EH (cell line): ENCODE results near the gene ZNF792.
"Not testable (repeated sequence)": the region's sequence is repeated elsewhere in the genome, so short reads cannot be mapped to it uniquely, and the experiment has no call there.

Experiments
- DNase-seq: peaks from one replicate; pipeline ENCODE4 v3.0.0-alpha.2; 2015; ENCODE audit warnings: low read depth

The ZNF792 gene

DNA sequence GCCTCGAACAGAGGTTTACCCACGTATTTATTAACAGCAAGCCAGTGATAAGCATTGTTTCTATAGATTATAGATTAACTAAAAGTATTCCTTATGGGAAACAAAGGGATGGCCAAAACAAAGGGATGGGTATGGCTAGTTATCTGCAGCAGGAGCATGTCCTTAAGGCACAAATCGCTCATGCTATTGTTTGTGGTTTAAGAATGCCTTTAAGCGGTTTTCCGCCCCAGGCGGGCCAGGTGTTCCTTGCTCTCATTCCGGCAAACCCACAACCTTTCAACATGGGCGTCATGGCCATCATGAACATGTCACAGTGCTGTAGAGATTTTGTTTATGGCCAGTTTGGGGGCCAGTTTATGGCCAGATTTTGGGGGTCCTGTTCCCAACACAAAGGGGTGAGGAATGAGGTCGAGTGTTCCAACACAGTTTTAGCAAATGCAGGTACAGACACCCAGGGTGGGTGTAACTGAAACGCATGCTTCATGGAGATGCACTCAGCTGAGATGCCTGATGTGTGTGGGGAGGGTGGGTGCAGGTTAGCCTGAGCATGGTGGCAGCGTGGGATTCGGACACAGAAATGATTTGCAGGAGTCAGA is 6.3 kb upstream of the ZNF792 start:
- not testable (repeated sequence) for DNase-seq

DNA sequence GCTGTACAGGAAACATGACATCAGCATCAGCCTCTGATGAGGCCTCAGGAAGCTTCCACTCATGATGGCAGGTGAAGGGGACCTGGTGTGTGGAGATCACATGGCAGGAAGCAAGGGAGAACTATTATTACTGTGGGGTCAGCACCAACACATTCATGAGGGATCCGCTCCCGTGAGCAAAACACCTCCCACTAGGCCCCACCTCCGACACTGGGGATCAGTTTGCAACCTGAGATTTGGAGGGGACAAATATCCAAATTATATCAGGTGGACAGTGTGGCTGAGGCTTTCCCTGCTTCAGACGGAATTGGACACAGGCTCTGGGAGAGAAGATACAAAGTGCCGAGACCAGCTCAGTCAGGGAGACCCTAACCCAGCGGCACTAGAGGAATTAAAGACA is 5.7 kb upstream of the ZNF792 start:
- DNase-seq: no peak

DNA sequence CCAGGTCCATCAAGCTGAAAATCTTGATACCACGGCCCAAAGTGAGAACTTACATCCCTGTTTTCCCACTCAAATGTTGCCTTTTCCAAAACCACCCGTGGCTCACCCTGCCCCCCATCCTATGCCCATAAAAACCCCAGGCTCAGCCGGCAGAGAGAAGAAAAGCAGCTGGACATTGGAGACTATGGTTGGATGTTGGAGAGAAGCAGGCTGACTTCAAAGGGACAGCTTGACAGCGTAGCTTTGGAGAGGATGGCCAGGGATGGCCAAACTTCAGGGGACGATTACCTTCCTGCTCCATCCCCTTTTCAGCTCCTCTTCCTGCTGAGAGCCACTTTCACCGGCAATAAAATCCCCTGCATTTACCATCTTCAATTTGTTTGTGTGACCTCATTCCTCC is 3.5 kb upstream of the ZNF792 start:
- DNase-seq: no peak

DNA sequence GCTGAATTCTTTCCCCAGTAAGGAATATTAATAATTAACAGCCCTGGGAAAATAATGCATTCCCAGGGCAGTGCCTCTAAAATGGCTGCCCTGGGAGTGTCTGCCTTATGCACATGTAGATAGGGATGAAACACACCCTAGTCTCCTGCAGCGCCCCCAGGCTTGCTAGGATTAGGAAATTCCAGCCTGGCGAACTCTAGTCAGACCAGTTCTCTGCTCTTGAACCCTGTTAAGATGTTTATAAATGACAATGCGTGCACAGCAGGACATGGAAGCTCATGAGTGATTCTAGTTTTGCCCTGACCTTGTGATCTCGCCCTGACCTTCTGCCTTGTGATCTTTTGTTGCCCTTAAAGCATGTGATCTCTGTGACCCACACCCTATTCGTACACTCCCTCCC is 1.5 kb upstream of the ZNF792 start:
- DNase-seq: not testable (repeated sequence)

DNA sequence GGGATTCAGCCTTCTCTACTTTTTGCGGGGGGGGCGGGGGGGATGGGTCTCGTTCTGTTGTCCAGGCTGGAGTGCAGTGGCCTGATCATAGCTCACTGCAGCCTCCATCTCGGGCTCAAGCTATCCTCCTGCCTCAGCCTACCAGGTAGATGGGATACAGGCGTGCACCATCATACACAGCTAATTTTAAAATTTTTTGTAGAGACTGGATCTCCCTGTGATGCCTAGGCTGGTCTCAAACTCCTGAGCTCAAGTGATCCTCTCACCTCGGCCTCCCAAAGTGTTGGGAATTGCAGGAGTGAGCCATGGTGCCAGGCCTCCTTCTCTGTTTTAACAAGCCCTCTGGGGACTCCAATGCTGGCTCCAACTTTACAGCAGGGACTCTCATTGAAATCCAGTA is 569 bp upstream of the ZNF792 start:
- DNase-seq: no peak

DNA sequence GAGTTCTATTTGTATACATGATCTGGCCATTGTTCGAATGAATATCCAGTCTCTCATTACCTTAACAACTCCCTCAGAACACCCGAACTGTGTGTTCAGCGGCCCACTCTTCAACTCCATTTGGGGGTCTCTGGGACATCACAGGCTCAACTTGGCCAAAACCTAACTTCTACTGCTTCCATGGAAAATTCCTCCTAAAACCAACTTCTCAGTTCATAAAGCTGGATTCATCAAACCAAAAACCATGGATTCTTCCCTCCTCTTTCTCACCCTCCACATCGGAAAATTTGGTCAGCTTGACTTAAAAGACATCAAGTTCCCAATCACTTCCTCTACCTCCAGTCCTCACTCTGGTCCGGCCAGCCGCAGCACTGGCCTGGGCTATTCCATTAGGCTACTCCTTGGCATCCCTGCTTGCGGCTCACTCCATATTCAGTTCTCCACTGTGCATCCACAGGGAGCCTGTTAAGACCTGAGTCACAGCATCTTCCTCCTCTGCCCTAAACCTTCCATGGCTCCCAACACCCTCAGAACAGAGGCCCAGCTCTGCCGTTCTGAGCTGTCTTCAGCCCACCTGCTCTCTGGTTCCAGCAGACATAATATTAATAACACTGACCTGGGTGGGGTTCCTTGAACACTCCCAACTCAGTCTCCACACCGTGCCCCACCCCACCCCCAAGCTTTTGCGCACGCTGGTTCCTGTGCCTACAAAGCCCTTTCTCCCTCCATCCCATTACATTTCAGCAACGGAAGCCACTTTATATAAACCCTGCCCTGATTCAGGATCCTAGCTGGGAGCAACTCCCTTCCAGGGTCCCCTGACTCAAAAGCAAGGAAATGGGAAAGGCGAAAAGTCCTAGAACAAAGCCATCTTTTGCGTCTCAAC is 1.1 kb downstream of the ZNF792 start:
- no peak for DNase-seq

DNA sequence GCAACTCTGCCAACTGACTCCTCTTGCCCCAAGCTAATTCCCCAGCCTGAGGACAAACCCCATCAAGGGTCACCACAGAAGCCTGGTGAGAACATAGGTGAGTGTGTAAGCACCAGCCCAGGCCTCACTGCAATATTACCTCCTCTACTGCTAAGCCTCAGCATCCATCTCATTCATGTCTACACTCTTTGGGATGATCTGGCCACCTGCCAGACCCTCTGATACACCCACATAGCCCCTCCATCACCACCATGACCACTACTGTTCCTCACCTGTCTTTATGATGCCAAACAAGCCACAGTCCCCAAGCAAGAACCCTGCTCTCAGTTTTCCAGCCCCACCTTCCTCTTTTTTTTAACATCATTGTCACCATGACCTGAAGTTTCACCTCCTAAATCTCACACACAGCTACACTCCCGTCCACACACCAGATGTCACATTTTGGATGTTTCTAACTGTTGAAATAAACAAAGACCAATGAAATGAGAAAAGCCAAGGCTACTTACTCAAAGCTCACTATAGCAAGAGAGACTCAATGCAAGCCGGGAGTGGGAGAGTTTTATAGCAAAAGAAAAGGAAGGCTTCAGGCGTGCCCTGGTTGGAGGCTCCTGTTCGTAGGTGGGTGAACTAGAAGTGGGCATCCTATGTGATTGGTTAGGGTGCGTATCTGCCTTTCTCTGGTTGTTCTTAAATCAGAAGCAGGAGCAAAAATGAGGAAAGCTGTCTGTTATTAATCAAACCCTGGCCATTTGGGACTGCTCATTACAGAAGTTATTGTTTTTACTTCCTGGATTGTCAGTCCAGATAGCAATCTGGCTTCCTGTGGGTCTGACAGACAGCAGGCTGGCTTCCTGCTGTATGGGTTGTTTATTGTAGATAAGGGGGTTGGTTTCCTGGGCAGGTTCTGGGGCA is 2.0 kb downstream of the ZNF792 start:
- DNase-seq: peak; percentile 41

DNA sequence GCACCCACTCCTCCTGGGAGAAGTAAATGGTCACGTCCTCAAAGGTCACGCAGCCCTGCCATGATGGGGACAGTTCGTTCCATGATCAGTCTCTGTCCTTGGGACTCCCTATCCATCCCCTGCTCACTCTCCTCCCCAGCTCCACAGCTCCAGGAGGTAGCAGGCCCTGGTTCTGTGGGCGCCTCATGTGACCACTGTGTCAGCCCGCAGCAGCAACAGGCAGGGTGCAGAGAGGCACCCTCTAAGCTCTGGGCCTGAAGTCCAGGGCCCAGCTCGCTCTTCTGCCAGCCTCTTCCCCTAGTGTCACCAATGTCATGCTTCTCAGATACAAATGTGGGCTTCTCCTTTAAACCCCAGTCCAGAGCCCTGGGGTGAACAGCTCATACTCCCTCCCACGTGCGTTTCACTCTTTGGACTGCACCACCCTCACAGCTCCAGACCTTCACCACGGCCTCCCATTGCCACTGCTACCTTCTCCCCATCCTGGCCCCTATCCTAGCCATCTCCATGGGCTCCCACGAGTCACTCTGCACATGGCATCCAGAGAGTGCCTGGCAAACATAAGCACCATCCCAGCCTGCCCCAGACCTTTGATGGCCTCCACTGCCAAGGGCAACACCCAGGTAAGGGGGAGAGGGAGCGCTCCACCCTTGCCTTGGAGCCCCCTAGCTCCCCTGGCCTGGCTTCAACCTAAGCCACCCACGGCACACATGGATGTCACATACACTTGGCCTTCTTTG is 2.9 kb downstream of the ZNF792 start:
- DNase-seq: no peak

DNA sequence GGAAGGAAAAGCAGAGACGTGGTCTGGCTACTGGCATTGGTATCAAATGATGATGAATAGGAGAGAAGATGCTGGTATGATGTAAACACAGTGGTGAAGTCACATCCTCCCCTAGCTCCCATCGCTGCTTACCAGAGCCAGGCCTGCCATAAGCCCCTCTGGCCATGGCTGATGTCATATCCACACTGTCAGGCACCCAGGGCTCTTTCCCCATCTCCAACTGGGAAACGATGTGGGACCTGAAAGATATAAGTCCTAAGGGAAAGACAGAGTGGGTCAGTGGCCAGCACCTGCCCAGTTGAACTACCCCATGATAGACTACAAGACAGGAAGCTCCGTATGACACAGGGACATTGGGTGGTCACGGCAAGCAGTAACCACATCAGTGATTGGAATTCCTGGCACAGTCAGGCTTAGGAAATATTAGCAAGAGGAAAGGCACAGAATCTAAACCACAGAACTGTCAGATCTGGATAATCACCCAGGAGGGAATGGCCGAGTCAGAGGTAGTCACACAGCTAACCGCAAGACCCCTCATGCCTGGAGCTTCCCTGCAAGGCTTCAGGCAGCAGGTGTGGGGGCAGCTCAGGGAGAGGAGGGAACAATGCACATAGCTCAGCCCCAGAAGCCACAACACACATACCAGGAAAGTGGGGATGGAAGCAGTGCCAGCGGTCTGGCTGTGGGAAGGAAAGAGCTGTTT is 3.8 kb downstream of the ZNF792 start:
- peak; percentile 75 for DNase-seq

DNA sequence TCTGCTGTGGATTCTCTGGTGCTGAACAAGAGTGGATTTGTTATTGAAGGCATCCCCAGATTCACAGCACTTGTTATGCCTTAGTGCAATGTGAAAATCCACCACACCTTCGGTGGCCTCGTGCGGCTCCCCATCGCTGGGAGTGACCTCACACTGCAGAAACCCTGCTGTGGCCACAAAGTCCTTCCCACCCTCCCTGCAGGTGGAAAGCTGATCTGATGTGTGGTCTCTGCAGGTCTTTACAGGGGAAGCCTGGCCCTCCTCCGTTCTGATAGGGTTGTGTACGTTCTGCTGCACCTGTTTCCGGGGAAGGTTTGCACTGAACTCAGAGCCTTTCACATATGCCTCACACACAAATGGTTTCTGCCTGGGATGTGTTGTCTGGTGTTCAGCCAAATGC is 5.0 kb downstream of the ZNF792 start:
- no peak for DNase-seq

DNA sequence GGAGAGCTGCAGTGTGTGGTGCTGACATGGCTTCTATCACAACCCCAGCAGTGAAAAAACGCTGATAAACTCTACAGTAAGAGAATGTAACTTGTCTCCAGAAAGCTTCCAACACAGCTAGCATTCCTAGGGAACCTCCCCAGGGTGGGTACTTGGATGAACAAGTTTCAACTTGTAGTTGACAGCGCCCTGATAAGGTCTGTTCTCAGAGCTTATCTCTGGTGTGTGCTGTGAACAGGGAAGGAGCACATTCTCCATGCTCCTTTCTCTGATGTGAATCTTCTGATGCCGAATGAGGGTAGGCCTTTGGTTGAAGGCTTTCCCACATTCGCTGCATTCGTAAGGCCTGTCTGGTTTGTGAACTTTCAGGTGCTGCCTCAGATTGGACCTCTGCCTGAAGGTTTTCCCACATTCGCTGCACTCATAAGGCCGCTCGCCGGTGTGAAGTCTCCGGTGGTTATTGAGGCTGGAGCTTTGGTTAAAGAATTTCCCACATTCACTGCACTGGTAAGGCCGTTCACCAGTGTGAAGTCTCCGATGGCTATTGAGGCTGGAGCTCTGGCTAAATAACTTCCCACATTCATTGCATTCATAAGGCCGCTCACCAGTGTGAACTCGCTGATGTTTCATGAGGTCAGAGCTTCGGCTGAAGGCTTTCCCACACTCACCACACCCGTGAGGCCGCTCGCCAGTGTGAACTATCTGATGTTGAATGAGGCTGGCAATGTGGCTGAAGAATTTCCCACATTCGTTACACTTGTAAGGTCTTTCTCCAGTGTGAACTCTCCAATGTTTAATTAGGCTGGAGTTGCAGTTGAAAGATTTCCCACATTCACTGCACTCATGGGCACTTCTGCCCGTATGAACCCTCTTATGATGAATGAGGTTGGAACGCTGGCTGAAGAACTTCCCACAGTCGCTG is 5.9 kb downstream of the ZNF792 start:
- no peak for DNase-seq

DNA sequence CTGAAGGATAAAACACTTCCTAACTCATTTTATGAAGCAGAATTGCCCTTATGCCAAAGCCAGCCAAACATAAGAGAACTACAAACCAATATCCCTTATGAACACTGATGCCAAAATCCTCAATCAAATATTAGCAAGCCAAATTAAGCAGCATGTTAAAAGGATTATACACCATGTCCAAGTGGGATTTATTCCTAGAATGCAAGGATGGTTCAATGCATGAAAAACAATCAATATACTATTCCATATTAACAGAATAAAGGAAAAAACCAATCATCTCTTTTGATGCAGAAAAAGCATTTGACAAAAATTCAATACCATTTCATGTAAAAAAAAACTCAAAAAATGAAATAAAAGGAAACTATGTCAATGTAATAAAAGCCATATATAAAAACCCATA is 10.9 kb downstream of the ZNF792 start:
- DNase-seq: no peak

DNA sequence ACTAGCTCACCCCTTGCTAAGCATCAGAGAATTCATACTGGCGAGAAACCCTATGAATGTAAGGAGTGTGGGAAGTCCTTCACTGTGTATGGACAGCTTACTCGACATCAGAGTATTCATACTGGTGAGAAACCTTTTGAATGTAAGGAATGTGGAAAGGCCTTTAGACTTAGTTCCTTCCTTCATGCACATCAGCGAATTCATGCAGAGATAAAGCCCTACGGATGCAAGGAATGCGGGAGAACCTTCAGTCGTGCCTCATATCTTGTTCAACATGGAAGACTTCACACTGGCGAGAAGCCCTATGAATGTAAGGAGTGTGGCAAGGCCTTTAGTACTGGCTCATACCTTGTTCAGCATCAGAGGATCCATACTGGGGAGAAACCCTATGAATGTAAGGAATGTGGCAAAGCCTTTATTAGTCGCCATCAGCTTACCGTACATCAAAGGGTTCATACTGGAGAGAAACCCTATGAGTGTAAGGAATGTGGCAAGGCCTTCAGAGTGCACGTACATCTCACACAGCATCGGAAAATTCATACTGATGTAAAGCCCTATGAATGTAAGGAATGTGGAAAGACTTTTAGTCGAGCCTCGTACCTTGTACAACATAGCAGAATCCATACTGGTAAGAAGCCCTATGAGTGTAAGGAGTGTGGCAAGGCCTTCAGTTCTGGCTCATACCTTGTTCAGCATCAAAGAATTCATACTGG is 20.0 kb downstream of the ZNF792 start:
- no peak for DNase-seq

DNA sequence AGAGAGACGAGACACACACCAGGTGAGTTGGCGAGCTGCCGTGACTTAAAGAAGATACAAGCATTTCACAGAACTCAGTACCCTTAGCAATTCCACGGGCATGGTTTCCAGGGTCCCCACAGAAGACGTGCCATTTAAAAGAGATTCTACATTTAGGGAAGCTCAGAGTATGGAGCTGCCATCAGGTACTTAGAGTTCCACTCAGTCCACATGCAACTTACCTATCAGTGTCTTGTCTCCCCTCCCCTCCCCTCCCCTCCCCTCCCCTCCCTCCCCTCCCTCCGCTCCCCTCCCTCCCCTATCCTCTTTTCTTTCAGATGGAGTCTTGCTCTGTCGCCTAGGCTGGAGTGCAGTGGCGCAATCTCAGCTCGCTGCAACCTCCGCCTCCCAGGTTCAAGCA is 25.1 kb downstream of the ZNF792 start:
- no peak for DNase-seq

DNA sequence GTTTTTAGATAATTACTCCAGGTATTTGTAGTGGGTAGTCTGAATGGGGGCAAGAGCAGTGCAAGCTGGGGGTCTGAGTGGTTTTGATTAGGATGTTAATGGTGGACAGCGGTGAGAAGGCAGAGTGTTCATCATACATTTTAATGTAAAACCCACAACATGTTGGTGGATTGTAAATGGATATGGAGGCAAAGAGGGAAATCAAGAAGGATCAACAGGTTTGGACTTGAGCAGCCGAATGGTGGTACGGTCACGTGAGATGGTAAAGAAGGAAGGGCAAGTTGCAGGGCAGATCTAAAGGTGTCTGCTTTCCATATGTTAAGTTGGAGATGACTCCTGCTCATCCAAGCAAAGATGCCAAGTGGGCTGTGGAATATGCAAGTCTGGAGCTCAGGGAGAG is 27.8 kb downstream of the ZNF792 start:
- DNase-seq: no peak

DNA sequence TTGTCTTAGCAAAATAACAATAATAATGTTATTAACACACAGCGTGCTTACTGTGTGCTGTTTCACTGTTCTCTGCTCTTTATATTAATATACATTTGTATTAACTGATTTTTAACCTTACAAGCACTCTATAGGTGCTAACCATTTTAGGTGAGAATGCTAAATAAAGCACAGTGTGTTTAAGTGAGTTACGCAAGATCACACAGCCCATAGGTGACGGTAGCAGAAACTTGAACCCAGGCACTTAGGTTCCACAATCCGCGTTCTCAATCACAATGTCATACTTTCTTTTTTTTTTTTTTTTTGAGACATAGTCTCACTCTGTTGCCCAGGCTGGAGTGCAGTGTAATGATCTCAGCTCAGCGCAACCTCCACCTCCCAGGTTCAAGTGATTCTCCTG is 31.5 kb downstream of the ZNF792 start:
- no peak for DNase-seq

DNA sequence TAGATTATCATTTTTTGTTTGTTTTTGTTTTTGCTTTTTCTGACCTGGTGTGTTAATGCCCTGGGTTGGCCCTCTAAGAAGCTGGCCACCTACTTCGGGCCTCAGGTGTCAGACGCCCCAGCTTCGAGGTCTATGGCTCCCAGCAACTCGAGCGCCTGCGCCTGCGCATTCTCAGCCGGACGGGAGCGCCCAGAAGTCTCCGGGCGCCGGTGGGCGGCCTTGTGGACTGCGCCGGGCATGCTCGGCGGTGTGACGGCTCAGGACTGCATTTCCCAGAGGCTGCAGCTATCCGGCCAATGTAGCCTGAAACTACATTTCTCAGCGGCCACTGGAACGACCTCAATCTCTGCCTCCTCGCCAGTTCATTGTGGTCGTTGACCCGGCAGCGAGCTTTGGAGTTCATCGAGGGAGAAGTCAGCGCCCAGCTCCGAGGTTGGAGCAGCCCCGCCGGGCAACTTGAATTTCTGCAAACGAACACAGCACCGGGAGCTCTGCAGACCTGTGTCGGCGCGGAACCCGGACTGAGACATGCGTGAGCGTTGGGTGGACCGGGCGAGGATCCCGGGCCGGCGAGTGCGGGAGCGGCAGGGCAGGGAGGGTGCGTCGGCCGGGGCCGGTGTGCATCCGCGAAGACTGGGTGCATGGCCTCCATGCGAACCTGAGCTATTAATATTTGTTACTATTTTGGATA is 37.2 kb downstream of the ZNF792 start, which contains the start of gene ZNF30:
Gene ZNF30 (plus strand): TSS at position 219 of the 691 bp plus-strand sequence. CDS start 3,045 bp downstream, outside the sequence.
- peak; percentile 92 for DNase-seq

DNA sequence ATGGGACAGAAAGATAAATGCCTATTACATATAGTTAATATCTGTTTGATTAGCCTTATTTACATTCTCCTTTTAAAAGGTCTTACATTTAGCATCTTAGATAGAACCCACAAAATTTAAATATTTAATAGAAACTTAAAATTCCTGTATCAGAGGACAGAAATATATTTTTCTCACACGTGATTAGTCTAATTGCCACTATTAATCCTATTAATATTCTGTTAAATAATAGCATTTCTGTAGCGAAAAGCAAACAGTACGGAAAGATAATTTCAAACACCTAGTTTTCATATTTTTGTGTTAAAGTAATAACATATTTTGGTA is 37.7 kb downstream of the ZNF792 start:
- no peak for DNase-seq

DNA sequence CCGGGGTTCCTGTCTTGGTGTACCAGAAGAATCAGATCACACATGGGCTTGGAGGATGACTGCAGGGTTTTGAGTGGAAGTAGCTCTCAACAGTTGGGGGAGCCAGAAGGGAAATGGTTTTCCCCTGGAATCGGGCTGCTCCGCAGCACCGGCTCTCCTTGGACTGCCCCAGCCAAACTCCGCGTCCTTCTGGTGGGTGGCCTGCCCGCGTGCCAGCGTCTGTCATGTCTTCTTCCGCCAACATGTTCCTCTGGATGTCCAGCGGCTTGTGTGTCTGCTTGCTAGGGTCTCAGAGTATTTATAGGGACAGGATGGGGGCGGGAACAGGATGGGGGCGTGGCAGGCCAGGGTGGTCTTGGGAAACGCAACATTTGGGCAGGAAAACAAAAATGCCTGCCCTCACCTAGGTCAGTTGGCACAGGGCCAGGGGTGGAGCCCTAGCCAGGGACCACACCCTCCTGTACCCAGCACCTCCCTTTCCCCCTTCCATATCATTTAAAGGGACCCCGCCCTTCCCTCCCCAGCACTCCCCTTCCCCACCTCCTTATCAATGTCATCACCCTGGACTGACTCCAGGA is 38.7 kb downstream of the ZNF792 start:
- DNase-seq: no peak
